Smooth muscle cell (in vitro differentiated cells): ENCODE results near the gene SORBS1. TPM values are rescaled to one million over a fixed set of nuclear protein-coding genes. Genes with fewer than 3 reads are reported as not detected.

Experiments used
- DNase-seq: peaks from one replicate; lab custom pipeline; 2025; ENCODE audit not compliant: unreplicated experiment; lab: John Stamatoyannopoulos, UW
- H2AFZ ChIP-seq: fragments of 200-600 bp; sonication (generic); 2 replicates; pipeline ENCODE4 v1.6.0; 2016; ENCODE audit warnings: antibody characterized with exemption, low read depth, mild to moderate bottlenecking
- H3F3A ChIP-seq: fragments of 200-600 bp; sonication (generic); 2 replicates; pipeline ENCODE4 v1.6.0; 2017; ENCODE audit warnings: antibody characterized with exemption, low read depth
- H3K27ac ChIP-seq: fragments of 200-600 bp; sonication (generic); 2 replicates; pipeline ENCODE4 v1.5.1; 2016; ENCODE audit warnings: low read depth, mild to moderate bottlenecking
- H3K27me3 ChIP-seq: fragments of 200-600 bp; sonication (generic); 2 replicates; pipeline ENCODE4 v1.6.1; 2016; ENCODE audit warnings: low read depth, mild to moderate bottlenecking
- H3K36me3 ChIP-seq: fragments of 200-600 bp; sonication (generic); 2 replicates; pipeline ENCODE4 v1.5.1; 2016; ENCODE audit warnings: low read depth
- H3K4me1 ChIP-seq: fragments of 200-600 bp; sonication (generic); 2 replicates; pipeline ENCODE4 v1.5.1; 2016; ENCODE audit warnings: low read depth
- H3K4me2 ChIP-seq: fragments of 200-600 bp; sonication (generic); 2 replicates; pipeline ENCODE4 v1.6.0; 2016; ENCODE audit warnings: mild to moderate bottlenecking
- H3K4me3 ChIP-seq: fragments of 200-600 bp; sonication (generic); 2 replicates; pipeline ENCODE4 v1.5.1; 2016; ENCODE audit warnings: mild to moderate bottlenecking
- H3K79me2 ChIP-seq: fragments of 200-600 bp; sonication (generic); 2 replicates; pipeline ENCODE4 v1.6.0; 2016; ENCODE audit warnings: low read depth, mild to moderate bottlenecking
- H3K9ac ChIP-seq: fragments of 200-600 bp; sonication (generic); 2 replicates; pipeline ENCODE4 v1.6.0; 2016; ENCODE audit warnings: low read depth
- H3K9me3 ChIP-seq: fragments of 200-600 bp; sonication (generic); replicated peaks from 2 replicates; pipeline ENCODE4 v1.5.1; 2016; ENCODE audit warnings: low read depth
- H4K20me1 ChIP-seq: fragments of 200-600 bp; sonication (generic); 2 replicates; pipeline ENCODE4 v1.6.0; 2016; ENCODE audit warnings: low read depth
- WGBS: methylation state at CpG from one replicate; pipeline ENCODE4 v1.1.7; 2016; ENCODE audit warnings: low lambda C conversion rate; 5-methylcytosine and 5-hydroxymethylcytosine counted together
- polyA plus RNA-seq: library from polyadenylated mRNA; unstranded; fragments of >200 nt; fragmentation: Nextera tagmentation; extraction: Ambion mirVana; gene quantifications from 2 replicates; pipeline ENCODE4 v1.2.1, GENCODE V29; 2016
- total RNA-seq: library from RNA; depleted of rRNA; stranded (reverse); fragments of >200 nt; gene quantifications from 2 replicates; pipeline ENCODE4 v1.2.3, GENCODE V29; 2014
- TF ChIP-seq, protein P1 (sequence below): fragments of 200-600 bp; sonication (generic); IDR thresholded peaks from 2 replicates; pipeline ENCODE4 v1.5.1; 2017; ENCODE audit warnings: borderline replicate concordance, mild to moderate bottlenecking, antibody characterized with exemption; ENCODE audit not compliant: insufficient read depth, poor library complexity, severe bottlenecking

Gene SORBS1
- total and polyA plus RNA-seq, 2 experiments from 2014 or later = 14.6 to 21.0 TPM

DNA sequence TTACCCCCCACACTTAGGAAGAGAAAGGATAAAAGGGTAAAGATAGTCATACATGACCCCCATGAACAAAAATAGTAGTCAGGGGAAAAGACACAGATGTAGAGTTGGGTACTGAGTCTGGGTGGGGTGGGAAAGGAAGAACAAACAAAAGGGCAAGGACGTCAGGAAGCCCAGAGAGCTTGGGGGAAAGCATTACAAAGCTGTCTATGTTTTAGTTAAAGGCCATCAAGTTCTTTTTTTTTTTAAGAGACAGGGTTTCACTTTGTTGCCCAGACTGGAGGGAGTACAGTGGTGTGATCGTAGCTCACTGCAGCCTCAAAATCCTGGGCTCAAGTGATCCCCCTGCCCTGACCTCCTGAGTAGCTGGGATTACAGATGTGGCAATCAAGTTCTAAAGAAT lies 172.0 kb downstream of the SORBS1 start:
- DNase-seq = no peak
- Histone ChIP-seq H3K79me2 (no peaks in the 10 kb centered on the region), H3K27me3 (no peaks in the 10 kb centered on the region), H3K4me1 (no peaks in the 10 kb centered on the region), H3K4me3 (no peak overlapping the region), H3K36me3 (no peaks in the 10 kb centered on the region), H4K20me1 (peaks cover 8% of the 10 kb centered on the region), H3K9ac (no peak overlapping the region), H3K9me3 (no peaks in the 10 kb centered on the region), H3K27ac (no peak overlapping the region), H3F3A (no peaks in the 10 kb centered on the region), H3K4me2 (no peak overlapping the region), H2AFZ (no peak overlapping the region)
- 75% methylated on average over 2 of the region's 2 CpGs for WGBS
- TF ChIP-seq, protein P1, sequence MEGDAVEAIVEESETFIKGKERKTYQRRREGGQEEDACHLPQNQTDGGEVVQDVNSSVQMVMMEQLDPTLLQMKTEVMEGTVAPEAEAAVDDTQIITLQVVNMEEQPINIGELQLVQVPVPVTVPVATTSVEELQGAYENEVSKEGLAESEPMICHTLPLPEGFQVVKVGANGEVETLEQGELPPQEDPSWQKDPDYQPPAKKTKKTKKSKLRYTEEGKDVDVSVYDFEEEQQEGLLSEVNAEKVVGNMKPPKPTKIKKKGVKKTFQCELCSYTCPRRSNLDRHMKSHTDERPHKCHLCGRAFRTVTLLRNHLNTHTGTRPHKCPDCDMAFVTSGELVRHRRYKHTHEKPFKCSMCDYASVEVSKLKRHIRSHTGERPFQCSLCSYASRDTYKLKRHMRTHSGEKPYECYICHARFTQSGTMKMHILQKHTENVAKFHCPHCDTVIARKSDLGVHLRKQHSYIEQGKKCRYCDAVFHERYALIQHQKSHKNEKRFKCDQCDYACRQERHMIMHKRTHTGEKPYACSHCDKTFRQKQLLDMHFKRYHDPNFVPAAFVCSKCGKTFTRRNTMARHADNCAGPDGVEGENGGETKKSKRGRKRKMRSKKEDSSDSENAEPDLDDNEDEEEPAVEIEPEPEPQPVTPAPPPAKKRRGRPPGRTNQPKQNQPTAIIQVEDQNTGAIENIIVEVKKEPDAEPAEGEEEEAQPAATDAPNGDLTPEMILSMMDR = no peak

DNA sequence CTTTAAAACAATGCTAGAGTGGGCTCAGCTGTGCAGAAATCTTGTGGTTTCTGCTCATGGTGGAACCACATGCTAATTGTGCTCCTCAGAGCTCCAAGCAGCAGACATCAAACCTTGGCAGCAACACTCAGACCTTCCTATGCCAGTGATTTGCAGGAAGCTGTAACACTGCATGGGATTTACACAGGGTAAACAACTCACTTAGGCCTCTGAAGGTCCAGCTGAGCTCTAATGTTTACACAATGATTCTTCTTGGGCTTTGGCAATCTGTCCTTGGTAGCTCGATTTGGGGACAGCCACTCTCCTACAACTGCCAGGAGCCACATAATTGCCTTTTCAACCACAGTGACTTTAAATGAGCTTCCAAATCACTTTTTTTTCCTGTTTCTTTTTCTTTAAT lies 172.6 kb downstream of the SORBS1 start:
- no peaks in the 10 kb centered on the region for H3K4me1 ChIP-seq
- no peaks in the 10 kb centered on the region for H3F3A ChIP-seq
- WGBS = 44% methylated on average over 1 of the region's 1 CpG
- no peak overlapping the region for H3K9ac ChIP-seq
- no peak overlapping the region for H3K27ac ChIP-seq
- no peaks in the 10 kb centered on the region for H3K79me2 ChIP-seq
- H3K27me3 ChIP-seq = no peaks in the 10 kb centered on the region
- DNase-seq = no peak
- peaks cover 8% of the 10 kb centered on the region for H4K20me1 ChIP-seq
- H3K9me3 ChIP-seq = no peaks in the 10 kb centered on the region
- H3K4me3 ChIP-seq = no peak overlapping the region
- H3K36me3 ChIP-seq = no peaks in the 10 kb centered on the region
- TF ChIP-seq, protein P1 = no peak
- no peak overlapping the region for H2AFZ ChIP-seq
- H3K4me2 ChIP-seq = no peak overlapping the region

DNA sequence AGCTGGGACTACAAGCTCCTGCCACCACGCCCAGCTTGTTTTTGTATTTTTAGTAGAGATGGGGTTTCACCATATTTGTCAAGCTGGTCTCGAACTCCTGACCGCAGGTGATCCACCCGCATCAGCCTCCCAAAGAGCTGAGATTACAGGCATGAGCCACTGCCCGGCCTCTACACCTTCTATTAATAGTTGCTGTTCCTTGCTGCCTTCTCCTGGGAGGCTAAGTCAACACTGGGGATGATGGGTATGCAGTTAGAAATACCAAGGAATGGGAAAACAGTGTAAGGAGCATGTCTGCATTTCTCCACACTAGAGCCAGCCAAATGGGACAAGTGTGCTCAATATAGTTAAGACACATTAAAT lies 173.1 kb downstream of the SORBS1 start:
- DNase-seq = no peak
- TF ChIP-seq, protein P1 = no peak
- H2AFZ ChIP-seq = no peak overlapping the region
- WGBS = 94% methylated on average over 5 of the region's 5 CpGs
- H4K20me1 ChIP-seq = peaks cover 8% of the 10 kb centered on the region
- H3K9me3 ChIP-seq = no peaks in the 10 kb centered on the region
- no peaks in the 10 kb centered on the region for H3K4me1 ChIP-seq
- H3K4me2 ChIP-seq = no peak overlapping the region
- no peaks in the 10 kb centered on the region for H3K36me3 ChIP-seq
- no peak overlapping the region for H3K4me3 ChIP-seq
- no peak overlapping the region for H3K9ac ChIP-seq
- H3K27ac ChIP-seq = no peak overlapping the region
- no peaks in the 10 kb centered on the region for H3K79me2 ChIP-seq
- no peaks in the 10 kb centered on the region for H3F3A ChIP-seq
- no peaks in the 10 kb centered on the region for H3K27me3 ChIP-seq

DNA sequence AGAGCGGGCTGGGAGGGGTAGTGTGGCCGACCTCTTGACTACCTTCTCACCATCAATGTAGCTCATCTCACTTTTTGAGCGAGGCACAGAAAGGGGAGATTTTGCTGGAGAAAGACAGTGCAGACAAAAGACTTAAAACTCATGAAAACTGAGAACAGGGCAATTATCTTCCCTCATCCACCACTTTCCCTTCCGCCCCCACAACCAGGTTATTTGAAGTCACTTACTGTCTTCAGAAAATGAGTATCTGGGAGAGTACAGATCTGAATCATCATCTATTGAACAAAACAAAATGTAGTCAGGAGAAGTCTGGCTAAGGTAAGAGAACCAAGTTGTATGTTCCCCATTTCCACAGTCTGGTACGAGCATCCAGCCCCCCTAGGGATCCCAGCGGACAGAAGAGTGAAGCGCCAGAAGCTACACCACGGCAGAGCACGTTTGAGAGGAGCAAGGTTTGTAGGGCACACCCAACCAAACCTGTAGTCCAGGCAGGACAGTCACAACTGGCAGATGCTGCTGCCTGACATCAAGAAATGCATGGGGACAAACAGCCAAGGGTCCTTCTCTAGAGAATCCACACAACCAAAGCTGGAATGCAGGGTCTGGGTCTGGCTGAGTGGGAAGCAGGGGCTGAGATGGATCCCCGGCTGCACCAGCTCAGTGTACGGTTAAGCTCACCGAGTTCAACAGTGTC lies 177.0 kb downstream of the SORBS1 start:
- Histone ChIP-seq H3K27ac (no peak overlapping the region), H3K9me3 (no peaks in the 10 kb centered on the region), H3K4me2 (no peak overlapping the region), H3K4me3 (no peak overlapping the region), H3K27me3 (no peaks in the 10 kb centered on the region), H3K9ac (no peak overlapping the region), H3F3A (no peaks in the 10 kb centered on the region), H4K20me1 (no peaks in the 10 kb centered on the region), H3K4me1 (no peaks in the 10 kb centered on the region), H2AFZ (no peak overlapping the region), H3K79me2 (no peaks in the 10 kb centered on the region), H3K36me3 (no peaks in the 10 kb centered on the region)
- no peak for DNase-seq
- TF ChIP-seq, protein P1 = no peak
- 96% methylated on average over 12 of the region's 12 CpGs for WGBS
